Neural cell (in vitro differentiated cells): ENCODE measurements around the gene THADA.

Source experiments
- CTCF ChIP-seq: fragments of 450-650 bp; IDR thresholded peaks from 2 replicates; pipeline ENCODE4 v1.5.1; 2014; ENCODE audit warnings: antibody characterized with exemption, mild to moderate bottlenecking, moderate library complexity; ENCODE audit not compliant: poor library complexity, severe bottlenecking
- EP300 ChIP-seq: fragments of 450-650 bp; conservative IDR thresholded peaks from 2 replicates; pipeline ENCODE4 v1.6.1; 2014; ENCODE audit warnings: antibody characterized with exemption, mild to moderate bottlenecking, moderate library complexity; ENCODE audit not compliant: poor library complexity, severe bottlenecking
- EZH2 ChIP-seq: fragments of 200-600, 300-800 bp; shearing (Covaris generic), sonication (generic); IDR thresholded peaks from 2 replicates; pipeline ENCODE4 v1.6.1; 2014; ENCODE audit warnings: antibody characterized with exemption, low read length, borderline replicate concordance, mild to moderate bottlenecking; ENCODE audit not compliant: insufficient read depth, poor library complexity, severe bottlenecking
- POLR2AphosphoS5 ChIP-seq: IDR thresholded peaks from 2 replicates; pipeline ENCODE4 v1.6.1; 2012
- RAD21 ChIP-seq: fragments of 450-650 bp; conservative IDR thresholded peaks from 2 replicates; pipeline ENCODE4 v1.6.1; 2014; ENCODE audit warnings: antibody characterized with exemption, mild to moderate bottlenecking, moderate library complexity
- SMC3 ChIP-seq: fragments of 450-650 bp; conservative IDR thresholded peaks from 2 replicates; pipeline ENCODE4 v1.6.1; 2014; ENCODE audit warnings: antibody characterized with exemption, mild to moderate bottlenecking, moderate library complexity; ENCODE audit not compliant: poor library complexity
- TAF1 ChIP-seq: IDR thresholded peaks from 2 replicates; pipeline ENCODE4 v1.6.1; 2012; ENCODE audit warnings: low read depth

GRCh38 chr2:43612944-43613343 is 17.1 kb upstream of the THADA start:
- TF ChIP-seq CTCF: no peak
- no peak for TF ChIP-seq EZH2
- TF ChIP-seq SMC3: no peak
- TF ChIP-seq TAF1: no peak
- no peak for TF ChIP-seq EP300
- no peak for TF ChIP-seq POLR2AphosphoS5
- TF ChIP-seq RAD21: no peak
